IPS DF 6.9 (cell line): ENCODE data around the gene INO80D.
"Not testable (repeated sequence)": the region's sequence is repeated elsewhere in the genome, so short reads cannot be mapped to it uniquely, and the experiment has no call there.

Experiments
- DNase-seq: peaks from one replicate; pipeline ENCODE4 v3.0.0-alpha.2; 2013; ENCODE audit warnings: low read depth, low spot score
- H3K27ac ChIP-seq: one replicate; pipeline ENCODE4 v1.5.1; 2013; ENCODE audit warnings: low read length, control low read depth
- H3K27me3 ChIP-seq: 2 replicates; pipeline ENCODE4 v1.6.1; 2013; ENCODE audit warnings: mild to moderate bottlenecking, low read length; ENCODE audit not compliant: control insufficient read depth, insufficient read depth
- H3K36me3 ChIP-seq: 2 replicates; pipeline ENCODE4 v1.6.1; 2013; ENCODE audit warnings: low read length; ENCODE audit not compliant: control insufficient read depth, insufficient read depth
- H3K4me1 ChIP-seq: 2 replicates; pipeline ENCODE4 v1.6.1; 2013; ENCODE audit warnings: low read length; ENCODE audit not compliant: control insufficient read depth, insufficient read depth
- H3K4me3 ChIP-seq: 2 replicates; pipeline ENCODE4 v1.5.1; 2013; ENCODE audit warnings: mild to moderate bottlenecking, low read length
- H3K9me3 ChIP-seq: 2 replicates; pipeline ENCODE4 v1.6.1; 2013; ENCODE audit warnings: low read length, inconsistent platforms; ENCODE audit not compliant: control insufficient read depth, insufficient read depth
- WGBS: extraction: QIAGEN DNeasy Blood & Tissue Kit; methylation state at CpG from one replicate; pipeline ENCODE4 v1.1.7; 2013; ENCODE audit warnings: mixed read lengths, missing lambda C conversion rate; ENCODE audit not compliant: insufficient read length, insufficient coverage; 5-methylcytosine and 5-hydroxymethylcytosine counted together

INO80D gene

GRCh38 chr2:206083602-206084438, 2.2 kb downstream of the INO80D start:
- Histone ChIP-seq H3K9me3 (no peaks in the 10 kb centered on the region), H3K36me3 (no peaks in the 10 kb centered on the region), H3K27me3 (no peaks in the 10 kb centered on the region), H3K4me3 (peak overlapping the region; percentile 63; the same call in 1 of the 2 replicates), H3K4me1 (peaks cover 10% of the 10 kb centered on the region; the same call in 1 of the 2 replicates), H3K27ac (peak overlapping the region; percentile 57)
- DNase-seq, result no peak
- no CpG with 5 or more reads among the region's 14 CpGs for WGBS

- no peaks in the 10 kb centered on the region for H3K36me3 ChIP-seq
- WGBS, result no CpG with 5 or more reads among the region's 4 CpGs
- H3K4me1 ChIP-seq, result peaks cover 10% of the 10 kb centered on the region; the same call in 1 of the 2 replicates
- H3K27me3 ChIP-seq, result no peaks in the 10 kb centered on the region
- H3K4me3 ChIP-seq, result no peak overlapping the region
- no peak for DNase-seq
- H3K9me3 ChIP-seq, result no peaks in the 10 kb centered on the region
- peak overlapping the region; percentile 45 for H3K27ac ChIP-seq
Measured at GRCh38 chr2:206082298-206082843, 3.6 kb downstream of the INO80D start.

- no CpG with 5 or more reads among the region's 4 CpGs for WGBS
- no peaks in the 10 kb centered on the region for H3K36me3 ChIP-seq
- no peak overlapping the region for H3K27ac ChIP-seq
- H3K4me3 ChIP-seq, result no peak overlapping the region
- no peaks in the 10 kb centered on the region for H3K9me3 ChIP-seq
- H3K4me1 ChIP-seq, result peaks cover 10% of the 10 kb centered on the region; the same call in 1 of the 2 replicates
- DNase-seq, result no peak
- H3K27me3 ChIP-seq, result no peaks in the 10 kb centered on the region
Measured at GRCh38 chr2:206080927-206081326, 5.0 kb downstream of the INO80D start.

- WGBS, result no CpG with 5 or more reads among the region's 9 CpGs
- Histone ChIP-seq H3K9me3 (no peaks in the 10 kb centered on the region), H3K4me3 (no peak overlapping the region), H3K4me1 (peaks cover 10% of the 10 kb centered on the region; the same call in 1 of the 2 replicates), H3K36me3 (no peaks in the 10 kb centered on the region), H3K27ac (peak overlapping the region; percentile 93), H3K27me3 (no peaks in the 10 kb centered on the region)
- no peak for DNase-seq
Measured at GRCh38 chr2:206079699-206080465, 6.1 kb downstream of the INO80D start.

- H3K4me3 ChIP-seq, H3K36me3 ChIP-seq, H3K27ac ChIP-seq, DNase-seq, H3K9me3 ChIP-seq, H3K27me3 ChIP-seq: not testable (repeated sequence)
- peaks cover 10% of the 10 kb centered on the region; the same call in 1 of the 2 replicates for H3K4me1 ChIP-seq
- no CpG with 5 or more reads among the region's 5 CpGs for WGBS
Measured at GRCh38 chr2:206077879-206078278, 8.1 kb downstream of the INO80D start.

GRCh38 chr2:206075113-206075512, 10.9 kb downstream of the INO80D start:
- no peak for DNase-seq
- H3K4me1 ChIP-seq, result peaks cover 8% of the 10 kb centered on the region; the same call in 1 of the 2 replicates
- H3K9me3 ChIP-seq, result no peaks in the 10 kb centered on the region
- no peaks in the 10 kb centered on the region for H3K36me3 ChIP-seq
- WGBS, result no CpG with 5 or more reads among the region's 1 CpG
- no peak overlapping the region for H3K27ac ChIP-seq
- H3K4me3 ChIP-seq, result no peak overlapping the region
- no peaks in the 10 kb centered on the region for H3K27me3 ChIP-seq

GRCh38 chr2:206071807-206072206, 14.2 kb downstream of the INO80D start:
- H3K27ac ChIP-seq, result no peak overlapping the region
- H3K4me1 ChIP-seq, result 0 out of 2 replicates have a peak, but pooled peaks cover 2% of the 10 kb centered on the region
- H3K36me3 ChIP-seq, result no peaks in the 10 kb centered on the region
- no peaks in the 10 kb centered on the region for H3K27me3 ChIP-seq
- H3K4me3 ChIP-seq, result no peak overlapping the region
- no peak for DNase-seq
- H3K9me3 ChIP-seq, result no peaks in the 10 kb centered on the region
- no CpG with 5 or more reads among the region's 1 CpG for WGBS

- no peak for DNase-seq
- H3K27ac ChIP-seq, result no peak overlapping the region
- no peaks in the 10 kb centered on the region for H3K27me3 ChIP-seq
- no peaks in the 10 kb centered on the region for H3K9me3 ChIP-seq
- no peaks in the 10 kb centered on the region for H3K36me3 ChIP-seq
- no CpG with 5 or more reads among the region's 2 CpGs for WGBS
- H3K4me1 ChIP-seq, result 0 out of 2 replicates have a peak, but pooled peaks cover 2% of the 10 kb centered on the region
- H3K4me3 ChIP-seq, result no peak overlapping the region
Measured at GRCh38 chr2:206069417-206069816, 16.6 kb downstream of the INO80D start.

- H3K4me1 ChIP-seq, result 0 out of 2 replicates have a peak, but pooled peaks cover 2% of the 10 kb centered on the region
- DNase-seq, result no peak
- no peaks in the 10 kb centered on the region for H3K9me3 ChIP-seq
- WGBS, result no CpG with 5 or more reads among the region's 1 CpG
- H3K27ac ChIP-seq, result no peak overlapping the region
- H3K27me3 ChIP-seq, result no peaks in the 10 kb centered on the region
- no peak overlapping the region for H3K4me3 ChIP-seq
- H3K36me3 ChIP-seq, result no peaks in the 10 kb centered on the region
Measured at GRCh38 chr2:206068207-206068606, 17.8 kb downstream of the INO80D start.

GRCh38 chr2:206064077-206064476, 21.9 kb downstream of the INO80D start:
- H3K4me1 ChIP-seq, result no peaks in the 10 kb centered on the region
- no peak overlapping the region for H3K4me3 ChIP-seq
- no peaks in the 10 kb centered on the region for H3K9me3 ChIP-seq
- no peak overlapping the region for H3K27ac ChIP-seq
- WGBS, result no CpG with 5 or more reads among the region's 2 CpGs
- H3K27me3 ChIP-seq, result no peaks in the 10 kb centered on the region
- peaks cover 5% of the 10 kb centered on the region; the same call in 1 of the 2 replicates for H3K36me3 ChIP-seq
- DNase-seq, result no peak
